Stimulated activated naive CD8-positive, alpha-beta T cell treated with anti-CD3 and anti-CD28 coated beads, Interleukin-15, Interleukin-2, amounts not matched to agents 100 ng/mL and 50 ng/mL, for 24 hours (primary cell): ENCODE data around the gene EXOC1.
A peak's percentile ranks its signal among the peaks of the same experiment; 100 is the strongest.

Experiments
- H3K27ac Mint-ChIP-seq: one replicate; pipeline ENCODE4 v1.8.0; 2021; ENCODE audit warnings: mild to moderate bottlenecking, mixed read lengths
- H3K27me3 Mint-ChIP-seq: one replicate; pipeline ENCODE4 v1.8.0; 2021; ENCODE audit warnings: mixed read lengths
- H3K36me3 Mint-ChIP-seq: one replicate; pipeline ENCODE4 v1.8.0; 2021; ENCODE audit warnings: low read depth, mixed read lengths
- H3K4me1 Mint-ChIP-seq: one replicate; pipeline ENCODE4 v1.8.0; 2021; ENCODE audit warnings: low read depth, mixed read lengths
- H3K4me3 Mint-ChIP-seq: one replicate; pipeline ENCODE4 v1.8.0; 2021; ENCODE audit warnings: mild to moderate bottlenecking, mixed read lengths
- H3K9me3 Mint-ChIP-seq: one replicate; pipeline ENCODE4 v1.8.0; 2021; ENCODE audit warnings: mixed read lengths

Gene EXOC1, protein sequence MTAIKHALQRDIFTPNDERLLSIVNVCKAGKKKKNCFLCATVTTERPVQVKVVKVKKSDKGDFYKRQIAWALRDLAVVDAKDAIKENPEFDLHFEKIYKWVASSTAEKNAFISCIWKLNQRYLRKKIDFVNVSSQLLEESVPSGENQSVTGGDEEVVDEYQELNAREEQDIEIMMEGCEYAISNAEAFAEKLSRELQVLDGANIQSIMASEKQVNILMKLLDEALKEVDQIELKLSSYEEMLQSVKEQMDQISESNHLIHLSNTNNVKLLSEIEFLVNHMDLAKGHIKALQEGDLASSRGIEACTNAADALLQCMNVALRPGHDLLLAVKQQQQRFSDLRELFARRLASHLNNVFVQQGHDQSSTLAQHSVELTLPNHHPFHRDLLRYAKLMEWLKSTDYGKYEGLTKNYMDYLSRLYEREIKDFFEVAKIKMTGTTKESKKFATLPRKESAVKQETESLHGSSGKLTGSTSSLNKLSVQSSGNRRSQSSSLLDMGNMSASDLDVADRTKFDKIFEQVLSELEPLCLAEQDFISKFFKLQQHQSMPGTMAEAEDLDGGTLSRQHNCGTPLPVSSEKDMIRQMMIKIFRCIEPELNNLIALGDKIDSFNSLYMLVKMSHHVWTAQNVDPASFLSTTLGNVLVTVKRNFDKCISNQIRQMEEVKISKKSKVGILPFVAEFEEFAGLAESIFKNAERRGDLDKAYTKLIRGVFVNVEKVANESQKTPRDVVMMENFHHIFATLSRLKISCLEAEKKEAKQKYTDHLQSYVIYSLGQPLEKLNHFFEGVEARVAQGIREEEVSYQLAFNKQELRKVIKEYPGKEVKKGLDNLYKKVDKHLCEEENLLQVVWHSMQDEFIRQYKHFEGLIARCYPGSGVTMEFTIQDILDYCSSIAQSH

DNA sequence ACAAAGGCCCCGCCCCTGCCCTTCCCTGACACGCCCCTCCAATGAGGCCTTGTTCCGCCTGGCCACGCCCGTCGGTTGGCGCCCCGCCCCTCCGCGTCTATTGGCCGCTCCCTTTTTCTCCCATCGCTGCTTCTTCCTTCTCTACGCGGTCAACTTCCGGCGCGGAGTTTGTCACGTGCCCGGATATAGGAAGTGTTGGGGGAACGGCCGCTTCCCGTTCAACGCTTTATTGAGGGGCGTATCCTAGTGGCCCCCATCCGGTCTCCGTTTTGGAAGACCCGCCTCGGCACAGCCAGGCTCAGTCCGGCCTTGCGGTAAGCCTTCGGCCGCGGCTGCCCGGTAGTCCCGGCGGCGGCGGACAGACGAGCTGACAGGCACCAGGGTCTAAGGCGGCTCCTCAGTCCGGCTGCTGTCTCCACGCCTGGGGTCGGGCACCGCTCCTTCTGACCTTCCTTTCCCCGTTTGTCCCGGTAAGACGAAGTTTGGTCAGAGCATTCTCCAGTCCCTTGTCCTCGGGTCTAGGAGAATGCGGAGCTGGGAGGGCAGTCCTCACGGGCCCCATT, at the start of gene EXOC1:
Gene EXOC1, plus strand, starts transcription at position 165 of the 563 bp plus-strand sequence. CDS start 4,676 bp downstream, outside the sequence.
- no peaks in the 10 kb centered on the region for H3K27me3 Mint-ChIP-seq
- peak within 1 kb of the TSS; percentile 80 for H3K27ac Mint-ChIP-seq
- H3K4me1 Mint-ChIP-seq, result peaks cover 42% of the 10 kb centered on the region
- H3K36me3 Mint-ChIP-seq, result peaks cover 14% of the 10 kb centered on the region
- H3K9me3 Mint-ChIP-seq, result no peaks in the 10 kb centered on the region
- peak within 1 kb of the TSS; percentile 28 for H3K4me3 Mint-ChIP-seq

DNA sequence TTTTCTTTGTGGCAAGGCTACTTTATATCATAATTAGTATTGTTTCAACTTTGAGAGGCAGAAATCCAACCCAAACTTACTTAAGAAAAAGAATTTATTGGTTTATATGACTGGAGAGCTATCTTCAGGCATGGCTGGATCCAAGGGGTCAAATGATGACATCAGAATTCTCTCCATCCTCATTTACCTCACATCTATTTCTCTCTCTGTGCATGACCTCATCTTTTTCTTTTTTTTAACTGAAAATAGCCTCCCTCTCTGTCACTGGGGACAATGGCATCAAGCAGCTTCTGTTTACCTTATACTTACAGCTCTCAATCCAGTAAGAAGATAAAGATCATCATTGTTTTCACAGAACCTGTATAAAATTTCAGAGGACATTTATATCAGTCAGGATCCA, 45.9 kb upstream of the EXOC1 start:
- H3K4me3 Mint-ChIP-seq, result no peak overlapping the region
- no peaks in the 10 kb centered on the region for H3K36me3 Mint-ChIP-seq
- no peaks in the 10 kb centered on the region for H3K4me1 Mint-ChIP-seq
- H3K27ac Mint-ChIP-seq, result no peak overlapping the region
- peaks cover 8% of the 10 kb centered on the region for H3K27me3 Mint-ChIP-seq
- no peaks in the 10 kb centered on the region for H3K9me3 Mint-ChIP-seq

DNA sequence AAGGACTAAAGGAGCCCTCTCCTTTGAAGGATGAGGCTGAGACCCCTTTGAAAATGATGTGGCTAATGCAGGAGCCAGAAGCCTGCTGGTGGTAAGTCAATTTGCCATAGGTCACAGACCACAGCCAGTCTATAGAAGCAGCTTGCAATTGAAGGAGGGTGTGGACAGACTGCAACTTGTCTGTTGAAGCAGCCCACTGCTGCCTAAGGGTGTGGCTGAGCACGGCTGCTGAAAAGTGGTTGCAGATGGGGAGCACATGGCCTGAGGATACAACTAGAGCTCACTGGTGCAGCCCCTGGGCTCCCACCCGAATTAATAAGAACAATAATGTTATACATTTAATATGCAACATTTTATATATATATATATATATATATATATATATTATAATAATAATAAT, 45.3 kb upstream of the EXOC1 start:
- H3K36me3 Mint-ChIP-seq, result no peaks in the 10 kb centered on the region

DNA sequence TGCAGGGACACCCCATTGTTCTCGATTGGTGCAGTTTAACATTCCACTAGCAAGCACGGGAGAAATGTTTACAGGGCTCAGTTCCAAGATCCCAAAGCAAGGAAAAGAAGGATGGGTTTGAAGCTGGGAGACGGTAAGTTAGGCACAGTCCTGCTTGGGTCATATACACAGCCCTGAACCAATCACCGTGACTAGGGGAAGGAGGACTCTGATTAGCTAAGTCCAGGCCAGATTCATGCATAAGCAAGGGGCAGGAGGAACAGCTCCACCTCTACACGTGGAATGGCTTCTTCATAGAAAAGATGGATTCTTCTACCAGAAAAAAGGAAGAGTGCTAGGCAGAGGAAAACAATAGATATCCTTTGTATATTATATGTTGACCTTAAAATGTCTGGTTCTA, 44.8 kb upstream of the EXOC1 start:
- Mint-ChIP-seq H3K27ac (no peak overlapping the region), H3K4me3 (no peak overlapping the region), H3K9me3 (no peaks in the 10 kb centered on the region), H3K4me1 (no peaks in the 10 kb centered on the region), H3K27me3 (peaks cover 8% of the 10 kb centered on the region), H3K36me3 (no peaks in the 10 kb centered on the region)

More for the DNA sequence above, 45.3 kb upstream of the EXOC1 start:
- Mint-ChIP-seq H3K4me3 (no peak overlapping the region), H3K27ac (no peak overlapping the region), H3K9me3 (no peaks in the 10 kb centered on the region), H3K4me1 (no peaks in the 10 kb centered on the region), H3K27me3 (peaks cover 8% of the 10 kb centered on the region)

DNA sequence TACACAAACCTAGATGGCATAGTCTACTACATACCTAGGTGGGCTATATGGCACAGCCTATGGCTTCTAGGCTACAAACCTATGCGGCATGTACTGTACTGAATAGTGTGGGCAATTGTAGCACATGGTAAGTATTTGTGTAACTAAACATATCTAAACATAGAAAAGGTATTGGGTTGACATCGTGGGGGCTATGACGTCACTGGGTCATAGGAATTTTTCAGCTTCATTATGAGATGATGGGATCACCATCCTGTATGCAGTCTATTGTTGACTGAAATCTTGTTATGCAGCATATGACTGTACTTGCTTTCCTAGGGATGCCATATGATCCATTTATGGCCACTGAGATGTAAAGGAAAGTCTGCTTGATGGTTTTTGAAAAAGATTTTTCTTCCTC, 35.8 kb upstream of the EXOC1 start:
- Mint-ChIP-seq H3K4me1 (peaks cover 5% of the 10 kb centered on the region), H3K4me3 (no peak overlapping the region), H3K27ac (no peak overlapping the region), H3K27me3 (peaks cover 27% of the 10 kb centered on the region), H3K36me3 (no peaks in the 10 kb centered on the region), H3K9me3 (no peaks in the 10 kb centered on the region)

DNA sequence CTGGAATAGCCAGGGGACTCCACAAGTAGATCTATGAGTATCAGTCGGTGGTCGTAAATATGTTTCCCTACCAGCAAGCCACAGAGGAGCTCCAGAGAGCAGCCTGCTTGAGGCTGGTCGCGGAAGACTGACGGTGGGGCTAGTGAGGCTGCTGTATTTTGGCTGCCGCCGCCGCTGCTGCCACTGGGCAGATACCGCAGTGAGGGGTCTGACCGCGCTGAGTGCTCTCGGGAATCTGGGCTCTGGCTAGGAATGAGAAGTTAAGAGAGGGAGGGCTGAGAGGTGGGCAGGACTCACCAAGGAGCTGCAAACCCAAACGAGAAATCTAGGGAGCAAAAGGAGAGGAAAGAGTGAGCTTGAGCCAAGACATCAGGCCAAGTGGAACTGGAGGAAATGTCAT, 33.8 kb upstream of the EXOC1 start, which contains the start of gene EXOC1L:
Gene EXOC1L, plus strand, starts transcription at position 157 of the 400 bp plus-strand sequence. Its CDS starts 237 bp downstream, at position 394.
- Mint-ChIP-seq H3K4me1 (peaks cover 5% of the 10 kb centered on the region), H3K4me3 (peak within 1 kb of the TSS; percentile 64), H3K27ac (no peak within 1 kb of the TSS), H3K36me3 (no peaks in the 10 kb centered on the region), H3K9me3 (no peaks in the 10 kb centered on the region), H3K27me3 (peaks cover 31% of the 10 kb centered on the region)

DNA sequence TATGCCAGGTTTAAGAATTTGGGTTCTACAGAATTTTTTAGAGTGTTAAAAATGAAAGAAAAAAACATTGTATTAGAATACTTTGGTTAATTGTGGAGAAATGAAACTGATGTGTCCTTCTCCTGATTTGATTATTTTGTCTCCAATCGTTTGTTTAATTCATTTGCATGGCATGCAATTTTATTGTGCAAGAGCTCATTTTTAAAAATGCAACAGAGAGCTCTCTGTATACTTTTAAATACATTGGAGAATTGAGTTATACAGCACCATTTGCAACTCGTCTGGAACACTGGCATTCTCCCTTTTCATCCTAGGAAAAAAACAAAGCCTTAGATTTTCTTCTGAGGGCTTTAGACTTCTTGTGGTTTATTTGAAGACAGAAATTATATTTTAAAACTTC, 33.2 kb upstream of the EXOC1 start:
- Mint-ChIP-seq H3K9me3 (no peaks in the 10 kb centered on the region), H3K4me1 (peaks cover 5% of the 10 kb centered on the region), H3K4me3 (no peak overlapping the region), H3K27ac (no peak overlapping the region), H3K27me3 (peaks cover 33% of the 10 kb centered on the region), H3K36me3 (no peaks in the 10 kb centered on the region)

DNA sequence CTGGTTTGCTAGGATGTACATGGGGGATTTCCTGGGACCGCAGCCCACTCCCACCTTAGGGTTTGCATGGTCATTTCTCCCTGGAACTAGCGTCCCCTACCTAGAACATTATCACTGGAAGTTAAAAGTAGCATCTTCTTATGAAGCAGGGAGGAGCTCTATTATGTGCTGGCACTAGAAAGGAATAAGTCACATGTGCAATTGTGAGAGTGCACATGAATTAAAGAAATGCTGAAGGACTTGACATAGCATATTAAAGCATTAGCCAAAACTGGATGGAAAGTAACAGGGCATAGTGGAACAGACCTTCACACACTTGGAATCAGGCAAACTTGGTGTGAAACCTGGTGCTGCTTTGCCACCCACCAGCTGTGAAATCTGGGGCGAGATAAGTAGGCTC, 31.1 kb upstream of the EXOC1 start:
- no peak overlapping the region for H3K4me3 Mint-ChIP-seq
- H3K27me3 Mint-ChIP-seq, result peaks cover 38% of the 10 kb centered on the region
- H3K9me3 Mint-ChIP-seq, result no peaks in the 10 kb centered on the region
- H3K36me3 Mint-ChIP-seq, result no peaks in the 10 kb centered on the region
- peaks cover 5% of the 10 kb centered on the region for H3K4me1 Mint-ChIP-seq
- no peak overlapping the region for H3K27ac Mint-ChIP-seq

DNA sequence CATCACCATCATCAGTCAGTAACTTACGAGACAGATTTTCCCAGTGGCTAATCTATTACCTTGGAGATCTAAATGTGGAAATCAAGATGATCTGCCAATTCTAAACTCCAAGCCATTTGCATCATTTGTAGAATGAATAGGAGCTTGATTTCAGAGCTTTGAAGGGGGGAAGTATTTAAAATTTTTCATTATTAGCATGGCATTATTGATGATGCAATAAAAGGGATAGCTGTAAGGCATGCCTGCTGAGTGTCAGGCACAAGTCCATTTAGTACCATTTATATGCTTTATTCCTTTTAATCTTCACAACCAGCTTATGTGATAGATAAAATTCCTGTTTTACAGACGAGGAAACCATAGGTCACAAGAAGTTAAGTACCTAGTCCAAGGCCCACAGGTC, 28.6 kb upstream of the EXOC1 start:
- H3K9me3 Mint-ChIP-seq, result no peaks in the 10 kb centered on the region
- H3K4me3 Mint-ChIP-seq, result no peak overlapping the region
- H3K27ac Mint-ChIP-seq, result no peak overlapping the region
- H3K27me3 Mint-ChIP-seq, result peaks cover 36% of the 10 kb centered on the region
- H3K4me1 Mint-ChIP-seq, result peaks cover under 1% of the 10 kb centered on the region
- H3K36me3 Mint-ChIP-seq, result no peaks in the 10 kb centered on the region

DNA sequence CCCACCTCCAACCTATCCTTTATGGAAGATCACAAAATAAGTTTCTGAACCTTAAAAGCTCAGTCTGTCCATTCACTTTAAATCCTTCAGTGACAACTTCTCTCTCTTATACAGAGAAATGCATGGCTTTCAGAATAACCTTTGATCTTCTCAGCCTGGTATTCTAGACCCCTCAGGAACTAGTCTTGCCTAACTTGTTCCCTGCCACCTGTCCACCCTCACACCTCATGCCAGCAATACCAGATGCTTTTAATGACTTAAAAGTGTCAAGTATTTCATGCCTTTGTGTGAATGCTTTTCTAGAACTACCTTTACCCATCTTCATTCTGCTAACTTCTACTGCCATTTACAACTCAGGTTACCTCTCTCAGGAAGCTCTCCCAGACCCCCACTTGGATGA, 26.5 kb upstream of the EXOC1 start:
- H3K27ac Mint-ChIP-seq, result no peak overlapping the region
- H3K27me3 Mint-ChIP-seq, result peaks cover 30% of the 10 kb centered on the region
- H3K4me1 Mint-ChIP-seq, result no peaks in the 10 kb centered on the region
- H3K9me3 Mint-ChIP-seq, result no peaks in the 10 kb centered on the region
- no peaks in the 10 kb centered on the region for H3K36me3 Mint-ChIP-seq
- H3K4me3 Mint-ChIP-seq, result no peak overlapping the region

DNA sequence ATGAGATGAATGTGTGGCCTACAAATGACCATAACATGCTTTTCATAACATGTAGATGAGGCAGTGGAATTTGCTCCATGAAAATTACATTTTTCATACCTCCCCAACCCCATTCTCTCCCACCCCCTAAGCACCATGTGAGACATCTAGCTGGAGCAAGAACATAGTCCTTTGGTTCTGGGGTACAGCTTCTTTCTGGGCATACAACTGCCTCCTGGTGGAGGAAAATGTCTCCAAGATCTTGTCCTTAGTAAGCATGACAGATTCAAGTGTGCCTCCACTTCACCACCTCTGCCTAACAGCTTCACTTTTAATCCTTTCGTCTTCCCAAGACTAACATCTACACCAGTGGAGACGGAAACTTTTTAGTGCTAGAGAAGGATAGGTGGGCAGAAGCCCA, 25.9 kb upstream of the EXOC1 start:
- Mint-ChIP-seq H3K36me3 (no peaks in the 10 kb centered on the region), H3K9me3 (no peaks in the 10 kb centered on the region), H3K27ac (no peak overlapping the region)

DNA sequence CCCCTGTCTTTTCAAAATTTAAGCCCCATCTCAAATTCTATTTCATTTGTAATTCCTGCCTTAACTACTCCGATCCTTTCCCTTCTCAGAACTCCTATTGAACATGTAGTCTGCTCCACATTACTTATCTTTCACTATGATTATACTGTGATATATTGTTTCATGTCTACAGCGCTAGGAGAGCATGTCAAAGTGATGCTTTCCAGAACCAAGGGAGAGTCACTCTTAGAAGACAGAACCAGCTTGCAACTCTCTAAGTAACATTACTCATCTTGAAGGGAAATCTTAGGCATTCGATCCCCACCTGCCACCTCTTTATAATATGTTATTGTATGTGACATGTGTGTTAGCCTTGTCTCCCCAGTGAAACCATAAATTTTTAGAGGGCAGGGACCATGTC, 23.4 kb upstream of the EXOC1 start:
- no peaks in the 10 kb centered on the region for H3K9me3 Mint-ChIP-seq
- H3K27ac Mint-ChIP-seq, result no peak overlapping the region
- H3K27me3 Mint-ChIP-seq, result peaks cover 28% of the 10 kb centered on the region
- no peak overlapping the region for H3K4me3 Mint-ChIP-seq
- H3K36me3 Mint-ChIP-seq, result no peaks in the 10 kb centered on the region
- H3K4me1 Mint-ChIP-seq, result no peaks in the 10 kb centered on the region

More for the DNA sequence above, 25.9 kb upstream of the EXOC1 start:
- H3K4me1 Mint-ChIP-seq, result no peaks in the 10 kb centered on the region
- no peak overlapping the region for H3K4me3 Mint-ChIP-seq
- H3K27me3 Mint-ChIP-seq, result peaks cover 28% of the 10 kb centered on the region

DNA sequence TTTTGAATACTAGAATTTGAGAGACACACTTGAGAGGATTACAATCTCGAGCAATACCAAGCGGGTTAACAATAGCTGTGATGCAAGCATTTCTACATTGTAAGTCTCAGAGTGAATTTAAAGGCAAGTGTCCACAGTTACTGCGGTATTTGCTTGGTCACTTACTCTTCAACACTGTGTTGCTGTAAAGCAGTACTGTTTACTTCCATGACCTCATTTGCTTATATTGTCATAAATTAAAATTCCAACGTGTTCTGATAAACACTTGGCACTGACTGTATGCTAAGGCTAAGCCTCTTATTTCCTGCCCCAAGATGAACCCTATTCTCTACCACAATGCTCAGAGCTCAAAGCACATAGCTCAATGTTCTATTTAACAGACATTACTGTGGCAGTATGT, 22.7 kb upstream of the EXOC1 start:
- Mint-ChIP-seq H3K9me3 (no peaks in the 10 kb centered on the region), H3K4me1 (no peaks in the 10 kb centered on the region), H3K36me3 (no peaks in the 10 kb centered on the region), H3K27me3 (peaks cover 35% of the 10 kb centered on the region), H3K27ac (no peak overlapping the region), H3K4me3 (no peak overlapping the region)

DNA sequence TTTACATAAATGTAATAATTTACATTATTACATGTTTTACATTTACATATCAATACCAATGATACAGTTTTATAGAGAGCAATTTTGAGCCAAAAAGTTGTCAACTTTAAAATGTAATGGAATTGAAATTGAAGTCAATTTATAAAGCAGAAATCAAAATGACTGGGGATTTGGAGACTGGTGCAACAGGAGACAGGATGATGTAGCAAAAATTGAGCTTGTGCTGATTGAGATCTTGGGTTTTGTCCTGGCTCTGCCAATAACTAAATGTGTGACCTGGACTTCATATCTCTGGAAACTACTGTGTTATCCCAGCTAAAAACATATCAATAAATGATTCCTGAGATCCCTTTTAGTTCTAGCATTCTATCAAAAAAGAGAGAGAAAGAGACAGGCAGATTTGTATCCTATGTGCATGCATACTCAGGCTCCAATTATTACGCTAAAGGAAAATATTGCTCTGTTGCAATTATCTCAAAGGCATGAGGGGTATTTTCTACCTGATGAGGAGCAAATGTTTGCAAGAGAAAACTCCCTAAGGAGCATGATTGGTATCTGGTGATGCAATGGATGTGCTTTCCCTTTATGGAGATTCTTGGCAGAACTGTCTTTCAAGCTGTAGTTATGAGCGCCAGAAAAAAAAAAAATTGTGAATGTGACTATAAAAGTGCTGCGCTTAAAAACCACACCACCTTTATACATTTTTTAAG, 19.2 kb upstream of the EXOC1 start:
- Mint-ChIP-seq H3K4me3 (no peak overlapping the region), H3K9me3 (peaks cover 3% of the 10 kb centered on the region), H3K27me3 (peaks cover 47% of the 10 kb centered on the region), H3K4me1 (no peaks in the 10 kb centered on the region), H3K27ac (no peak overlapping the region), H3K36me3 (no peaks in the 10 kb centered on the region)
